ENCODE data around the gene ARHGEF6. TPM values are rescaled to one million over a fixed set of nuclear protein-coding genes. Genes with fewer than 3 reads are reported as not detected.

Gene ARHGEF6
- total and polyA plus RNA-seq, 4 donors, result 1.6 to 9.2 (median 4.2) TPM

GRCh38 chrX:136659174-136659573 is 121.6 kb downstream of the ARHGEF6 start:
- Histone ChIP-seq H3K27me3 (ENCODE audit: control insufficient read depth in 4 of 4, insufficient read depth in 4 of 4, low read length in 3 of 4) (no peaks in the 10 kb centered on the region), H3K4me1 (ENCODE audit: control insufficient read depth in 4 of 4, insufficient read depth in 4 of 4, low read length in 3 of 4) (no peaks in the 10 kb centered on the region), H3K9ac (ENCODE audit: low read depth in 1 of 2, low read length in 2 of 2) (no peak overlapping the region), H3K4me3 (ENCODE audit: low read depth in 1 of 3, low read length in 3 of 3) (no peak overlapping the region), H3K9me3 (ENCODE audit: control insufficient read depth in 4 of 4, low read length in 3 of 4) (peaks cover 0 to 2% (median under 1%) of the 10 kb centered on the region in 4 donors), H3K27ac (ENCODE audit: low read depth in 1 of 2, low read length in 2 of 2) (no peak overlapping the region), H3K36me3 (ENCODE audit: control insufficient read depth in 4 of 4, insufficient read depth in 3 of 4, low read depth in 1 of 4, low read length in 3 of 4) (no peaks in the 10 kb centered on the region)
- 88% methylated on average over 9 of the region's 9 CpGs for WGBS
- TF ChIP-seq FOXA2 (IDR thresholded peaks at IDR 0.05) (no peak), NR2F2 (IDR thresholded peaks at IDR 0.05) (no peak), RAD21 (IDR thresholded peaks at IDR 0.05) (no peak), ATF3 (IDR thresholded peaks at IDR 0.05) (no peak), JUND (IDR thresholded peaks at IDR 0.05) (no peak), TAF1 (conservative IDR thresholded peaks at IDR 0.05) (no peak), FOXA1 (IDR thresholded peaks at IDR 0.05) (no peak), HNF4G (IDR thresholded peaks at IDR 0.05) (no peak)
- TF ChIP-seq, protein P1, sequence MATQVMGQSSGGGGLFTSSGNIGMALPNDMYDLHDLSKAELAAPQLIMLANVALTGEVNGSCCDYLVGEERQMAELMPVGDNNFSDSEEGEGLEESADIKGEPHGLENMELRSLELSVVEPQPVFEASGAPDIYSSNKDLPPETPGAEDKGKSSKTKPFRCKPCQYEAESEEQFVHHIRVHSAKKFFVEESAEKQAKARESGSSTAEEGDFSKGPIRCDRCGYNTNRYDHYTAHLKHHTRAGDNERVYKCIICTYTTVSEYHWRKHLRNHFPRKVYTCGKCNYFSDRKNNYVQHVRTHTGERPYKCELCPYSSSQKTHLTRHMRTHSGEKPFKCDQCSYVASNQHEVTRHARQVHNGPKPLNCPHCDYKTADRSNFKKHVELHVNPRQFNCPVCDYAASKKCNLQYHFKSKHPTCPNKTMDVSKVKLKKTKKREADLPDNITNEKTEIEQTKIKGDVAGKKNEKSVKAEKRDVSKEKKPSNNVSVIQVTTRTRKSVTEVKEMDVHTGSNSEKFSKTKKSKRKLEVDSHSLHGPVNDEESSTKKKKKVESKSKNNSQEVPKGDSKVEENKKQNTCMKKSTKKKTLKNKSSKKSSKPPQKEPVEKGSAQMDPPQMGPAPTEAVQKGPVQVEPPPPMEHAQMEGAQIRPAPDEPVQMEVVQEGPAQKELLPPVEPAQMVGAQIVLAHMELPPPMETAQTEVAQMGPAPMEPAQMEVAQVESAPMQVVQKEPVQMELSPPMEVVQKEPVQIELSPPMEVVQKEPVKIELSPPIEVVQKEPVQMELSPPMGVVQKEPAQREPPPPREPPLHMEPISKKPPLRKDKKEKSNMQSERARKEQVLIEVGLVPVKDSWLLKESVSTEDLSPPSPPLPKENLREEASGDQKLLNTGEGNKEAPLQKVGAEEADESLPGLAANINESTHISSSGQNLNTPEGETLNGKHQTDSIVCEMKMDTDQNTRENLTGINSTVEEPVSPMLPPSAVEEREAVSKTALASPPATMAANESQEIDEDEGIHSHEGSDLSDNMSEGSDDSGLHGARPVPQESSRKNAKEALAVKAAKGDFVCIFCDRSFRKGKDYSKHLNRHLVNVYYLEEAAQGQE (IDR thresholded peaks at IDR 0.05), result no peak
- TF ChIP-seq, protein P2, sequence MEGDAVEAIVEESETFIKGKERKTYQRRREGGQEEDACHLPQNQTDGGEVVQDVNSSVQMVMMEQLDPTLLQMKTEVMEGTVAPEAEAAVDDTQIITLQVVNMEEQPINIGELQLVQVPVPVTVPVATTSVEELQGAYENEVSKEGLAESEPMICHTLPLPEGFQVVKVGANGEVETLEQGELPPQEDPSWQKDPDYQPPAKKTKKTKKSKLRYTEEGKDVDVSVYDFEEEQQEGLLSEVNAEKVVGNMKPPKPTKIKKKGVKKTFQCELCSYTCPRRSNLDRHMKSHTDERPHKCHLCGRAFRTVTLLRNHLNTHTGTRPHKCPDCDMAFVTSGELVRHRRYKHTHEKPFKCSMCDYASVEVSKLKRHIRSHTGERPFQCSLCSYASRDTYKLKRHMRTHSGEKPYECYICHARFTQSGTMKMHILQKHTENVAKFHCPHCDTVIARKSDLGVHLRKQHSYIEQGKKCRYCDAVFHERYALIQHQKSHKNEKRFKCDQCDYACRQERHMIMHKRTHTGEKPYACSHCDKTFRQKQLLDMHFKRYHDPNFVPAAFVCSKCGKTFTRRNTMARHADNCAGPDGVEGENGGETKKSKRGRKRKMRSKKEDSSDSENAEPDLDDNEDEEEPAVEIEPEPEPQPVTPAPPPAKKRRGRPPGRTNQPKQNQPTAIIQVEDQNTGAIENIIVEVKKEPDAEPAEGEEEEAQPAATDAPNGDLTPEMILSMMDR (IDR thresholded peaks at IDR 0.05; ENCODE audit: low read depth, low read length, missing input control), result no peak
- DNase-seq (ENCODE audit: low spot score), result no peak

GRCh38 chrX:136658151-136658550 is 122.6 kb downstream of the ARHGEF6 start:
- Histone ChIP-seq H3K27me3 (ENCODE audit: control insufficient read depth in 4 of 4, insufficient read depth in 4 of 4, low read length in 3 of 4) (no peaks in the 10 kb centered on the region), H3K4me1 (ENCODE audit: control insufficient read depth in 4 of 4, insufficient read depth in 4 of 4, low read length in 3 of 4) (no peaks in the 10 kb centered on the region), H3K4me3 (ENCODE audit: low read depth in 1 of 3, low read length in 3 of 3) (no peak overlapping the region), H3K9me3 (ENCODE audit: control insufficient read depth in 4 of 4, low read length in 3 of 4) (no peaks in the 10 kb centered on the region), H3K27ac (ENCODE audit: low read depth in 1 of 2, low read length in 2 of 2) (no peak overlapping the region), H3K9ac (ENCODE audit: low read depth in 1 of 2, low read length in 2 of 2) (no peak overlapping the region), H3K36me3 (ENCODE audit: control insufficient read depth in 4 of 4, insufficient read depth in 3 of 4, low read depth in 1 of 4, low read length in 3 of 4) (no peaks in the 10 kb centered on the region)
- TF ChIP-seq ZBTB33 (IDR thresholded peaks at IDR 0.05) (no peak), ATF3 (IDR thresholded peaks at IDR 0.05) (no peak), HNF4G (IDR thresholded peaks at IDR 0.05) (no peak), RAD21 (IDR thresholded peaks at IDR 0.05) (no peak), MAX (IDR thresholded peaks at IDR 0.05) (no peak), GABPA (IDR thresholded peaks at IDR 0.05 in 1 of 2, conservative IDR thresholded peaks at IDR 0.05 in 1 of 2) (no peak), TAF1 (conservative IDR thresholded peaks at IDR 0.05) (no peak), JUND (IDR thresholded peaks at IDR 0.05) (no peak), FOXA1 (IDR thresholded peaks at IDR 0.05) (no peak), SP1 (IDR thresholded peaks at IDR 0.05) (no peak), HNF4A (conservative IDR thresholded peaks at IDR 0.05) (no peak), YY1 (IDR thresholded peaks at IDR 0.05) (no peak), RXRA (IDR thresholded peaks at IDR 0.05) (no peak), FOXA2 (IDR thresholded peaks at IDR 0.05) (no peak)
- TF ChIP-seq, protein P1 (IDR thresholded peaks at IDR 0.05), result no peak
- TF ChIP-seq, protein P2 (IDR thresholded peaks at IDR 0.05; ENCODE audit: low read depth, low read length, missing input control), result no peak
- DNase-seq (ENCODE audit: low spot score), result no peak
- WGBS, result 81% methylated on average over 5 of the region's 5 CpGs

Data from liver (tissue), 9 donors.